Measurements from ENCODE around the gene ZNF618.
A peak's percentile ranks its signal among the peaks of the same experiment; 100 is the strongest.

The ZNF618 gene, protein sequence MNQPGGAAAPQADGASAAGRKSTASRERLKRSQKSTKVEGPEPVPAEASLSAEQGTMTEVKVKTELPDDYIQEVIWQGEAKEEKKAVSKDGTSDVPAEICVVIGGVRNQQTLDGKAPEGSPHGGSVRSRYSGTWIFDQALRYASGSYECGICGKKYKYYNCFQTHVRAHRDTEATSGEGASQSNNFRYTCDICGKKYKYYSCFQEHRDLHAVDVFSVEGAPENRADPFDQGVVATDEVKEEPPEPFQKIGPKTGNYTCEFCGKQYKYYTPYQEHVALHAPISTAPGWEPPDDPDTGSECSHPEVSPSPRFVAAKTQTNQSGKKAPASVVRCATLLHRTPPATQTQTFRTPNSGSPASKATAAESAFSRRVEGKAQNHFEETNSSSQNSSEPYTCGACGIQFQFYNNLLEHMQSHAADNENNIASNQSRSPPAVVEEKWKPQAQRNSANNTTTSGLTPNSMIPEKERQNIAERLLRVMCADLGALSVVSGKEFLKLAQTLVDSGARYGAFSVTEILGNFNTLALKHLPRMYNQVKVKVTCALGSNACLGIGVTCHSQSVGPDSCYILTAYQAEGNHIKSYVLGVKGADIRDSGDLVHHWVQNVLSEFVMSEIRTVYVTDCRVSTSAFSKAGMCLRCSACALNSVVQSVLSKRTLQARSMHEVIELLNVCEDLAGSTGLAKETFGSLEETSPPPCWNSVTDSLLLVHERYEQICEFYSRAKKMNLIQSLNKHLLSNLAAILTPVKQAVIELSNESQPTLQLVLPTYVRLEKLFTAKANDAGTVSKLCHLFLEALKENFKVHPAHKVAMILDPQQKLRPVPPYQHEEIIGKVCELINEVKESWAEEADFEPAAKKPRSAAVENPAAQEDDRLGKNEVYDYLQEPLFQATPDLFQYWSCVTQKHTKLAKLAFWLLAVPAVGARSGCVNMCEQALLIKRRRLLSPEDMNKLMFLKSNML

DNA sequence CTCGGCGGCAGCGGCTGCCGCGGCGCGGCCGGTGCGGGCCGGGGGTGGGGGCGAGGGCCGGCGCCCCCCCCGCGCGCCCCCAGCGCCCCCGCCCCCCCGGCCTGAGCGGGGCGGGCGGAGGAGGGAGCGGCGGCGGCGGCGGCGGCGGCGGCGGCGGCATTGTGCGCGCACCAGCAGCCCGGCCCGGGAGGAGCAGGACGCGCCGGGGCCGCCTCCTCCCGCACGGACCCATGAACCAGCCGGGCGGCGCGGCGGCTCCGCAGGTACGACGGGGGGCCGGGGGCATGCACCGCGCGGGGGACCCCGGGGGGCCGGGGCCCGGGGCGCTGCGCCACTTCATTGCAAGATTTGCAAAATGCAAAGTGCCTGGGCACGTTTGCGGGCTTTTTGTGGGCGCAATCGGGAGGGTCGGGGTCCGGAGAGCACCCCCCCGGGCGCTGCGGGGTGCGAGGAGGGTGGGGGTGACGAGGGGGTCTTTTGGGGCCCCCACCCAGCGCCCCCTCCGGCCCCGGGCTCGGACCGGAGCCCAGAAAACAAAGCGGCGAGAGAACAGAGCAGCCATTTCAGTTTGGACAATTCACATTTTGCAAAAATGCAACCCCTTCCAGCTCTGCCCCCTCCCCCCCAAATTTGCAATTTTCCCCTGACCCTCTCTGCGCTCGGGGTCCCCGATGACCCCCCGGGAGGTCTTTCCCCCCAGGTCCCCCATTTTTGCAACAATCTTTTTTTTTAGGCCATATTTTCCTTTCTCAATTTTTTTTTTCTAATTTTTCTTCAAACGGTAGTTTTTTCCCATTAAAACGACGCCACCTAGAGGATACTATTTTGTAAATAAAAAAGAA lies at the start of gene ZNF618:
ZNF618 (plus strand) TSS at position 159 of the 842 bp plus-strand sequence; CDS start at position 231, 72 bp downstream.
- H3K4me3 ChIP-seq (replicated peaks; ENCODE audit: low read depth, low read length), result peak within 1 kb of the TSS; percentile 64
- no peak for DNase-seq (ENCODE audit: extremely low read depth, low read depth)
- TF ChIP-seq, protein P1, sequence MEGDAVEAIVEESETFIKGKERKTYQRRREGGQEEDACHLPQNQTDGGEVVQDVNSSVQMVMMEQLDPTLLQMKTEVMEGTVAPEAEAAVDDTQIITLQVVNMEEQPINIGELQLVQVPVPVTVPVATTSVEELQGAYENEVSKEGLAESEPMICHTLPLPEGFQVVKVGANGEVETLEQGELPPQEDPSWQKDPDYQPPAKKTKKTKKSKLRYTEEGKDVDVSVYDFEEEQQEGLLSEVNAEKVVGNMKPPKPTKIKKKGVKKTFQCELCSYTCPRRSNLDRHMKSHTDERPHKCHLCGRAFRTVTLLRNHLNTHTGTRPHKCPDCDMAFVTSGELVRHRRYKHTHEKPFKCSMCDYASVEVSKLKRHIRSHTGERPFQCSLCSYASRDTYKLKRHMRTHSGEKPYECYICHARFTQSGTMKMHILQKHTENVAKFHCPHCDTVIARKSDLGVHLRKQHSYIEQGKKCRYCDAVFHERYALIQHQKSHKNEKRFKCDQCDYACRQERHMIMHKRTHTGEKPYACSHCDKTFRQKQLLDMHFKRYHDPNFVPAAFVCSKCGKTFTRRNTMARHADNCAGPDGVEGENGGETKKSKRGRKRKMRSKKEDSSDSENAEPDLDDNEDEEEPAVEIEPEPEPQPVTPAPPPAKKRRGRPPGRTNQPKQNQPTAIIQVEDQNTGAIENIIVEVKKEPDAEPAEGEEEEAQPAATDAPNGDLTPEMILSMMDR (IDR thresholded peaks at IDR 0.05; ENCODE audit: low read depth, low read length, missing control alignments), result no peak

DNA sequence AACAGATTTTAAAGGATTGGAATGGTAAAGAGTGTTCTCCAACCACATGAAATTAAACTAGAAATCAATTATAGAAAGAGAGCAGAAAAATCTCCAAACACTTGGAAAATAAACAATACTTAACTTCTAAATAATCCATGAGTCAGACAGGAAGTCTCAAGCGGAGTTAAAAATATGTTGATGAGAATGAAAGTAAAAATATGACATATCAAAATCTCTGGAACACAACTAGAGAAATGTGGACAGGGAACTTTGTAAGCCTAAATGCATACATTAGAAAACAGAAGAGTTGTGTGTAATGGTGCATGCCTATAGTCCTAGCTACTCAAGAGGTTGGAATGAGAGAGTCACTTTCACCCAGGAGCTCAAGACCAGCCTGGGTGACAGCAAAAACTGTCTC lies 47.9 kb upstream of the ZNF618 start:
- no peak for DNase-seq (ENCODE audit: extremely low read depth, low read depth)
- TF ChIP-seq, protein P1 (IDR thresholded peaks at IDR 0.05; ENCODE audit: low read depth, low read length, missing control alignments), result no peak
- no peak overlapping the region for H3K4me3 ChIP-seq (replicated peaks; ENCODE audit: low read depth, low read length)

DNA sequence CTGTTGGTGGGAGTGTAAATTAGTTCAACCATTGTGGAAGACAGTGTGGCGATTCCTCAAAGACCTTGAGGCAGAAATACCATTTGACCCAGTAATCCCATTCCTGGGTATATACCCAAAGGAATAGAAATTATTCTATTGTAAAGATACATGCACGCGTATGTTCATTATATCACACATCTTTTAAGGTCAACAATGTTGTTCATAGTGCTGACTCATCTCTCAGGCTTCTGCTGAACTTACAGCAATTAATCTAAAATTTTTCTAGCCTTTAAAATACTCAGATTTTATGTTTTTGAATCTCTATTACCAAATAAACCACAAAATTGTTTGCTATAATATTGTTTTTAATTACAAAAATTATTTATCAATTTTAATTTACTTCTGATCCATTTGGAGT lies 38.8 kb upstream of the ZNF618 start:
- no peak for DNase-seq (ENCODE audit: extremely low read depth, low read depth)
- TF ChIP-seq, protein P1 (IDR thresholded peaks at IDR 0.05; ENCODE audit: low read depth, low read length, missing control alignments), result no peak
- no peak overlapping the region for H3K4me3 ChIP-seq (replicated peaks; ENCODE audit: low read depth, low read length)

DNA sequence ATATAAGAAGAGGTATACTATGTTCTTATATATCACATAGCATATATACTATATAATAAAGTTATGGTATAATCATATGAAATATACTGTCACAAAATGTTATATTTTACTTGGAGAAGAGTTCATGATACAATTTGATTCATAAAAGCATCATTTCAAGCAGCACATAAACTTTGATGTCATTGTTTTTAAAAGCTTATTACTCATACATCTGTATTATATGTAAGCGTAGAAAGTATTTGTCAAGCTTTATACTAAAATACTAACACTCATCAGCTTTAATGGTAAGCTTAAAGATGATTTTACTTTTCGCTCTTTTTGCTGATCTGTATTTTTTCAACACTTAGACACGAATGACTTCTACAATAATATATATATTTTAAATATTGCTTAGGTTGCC lies 34.0 kb upstream of the ZNF618 start:
- no peak for DNase-seq (ENCODE audit: extremely low read depth, low read depth)
- TF ChIP-seq, protein P1 (IDR thresholded peaks at IDR 0.05; ENCODE audit: low read depth, low read length, missing control alignments), result no peak
- H3K4me3 ChIP-seq (replicated peaks; ENCODE audit: low read depth, low read length), result no peak overlapping the region

DNA sequence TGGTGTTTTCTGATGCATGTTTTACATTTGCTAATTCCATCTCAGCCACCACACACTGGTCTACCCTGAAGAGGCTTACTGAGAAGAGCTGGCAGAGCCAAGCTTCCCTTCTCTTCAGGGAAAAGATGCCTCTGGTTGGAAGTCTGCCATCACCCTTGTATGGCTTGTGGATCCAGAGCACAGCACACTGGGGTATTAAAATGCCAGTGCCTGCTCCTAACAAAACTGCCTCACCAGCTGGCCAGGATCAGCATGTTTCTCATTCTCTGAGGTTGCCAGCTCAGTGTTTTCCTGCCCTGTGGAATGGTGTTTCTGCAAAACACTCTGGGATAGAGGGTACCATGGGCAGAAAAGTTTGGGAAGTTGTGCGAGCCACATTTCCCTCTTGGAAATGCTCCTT lies 31.6 kb upstream of the ZNF618 start:
- TF ChIP-seq, protein P1 (IDR thresholded peaks at IDR 0.05; ENCODE audit: low read depth, low read length, missing control alignments), result no peak
- no peak overlapping the region for H3K4me3 ChIP-seq (replicated peaks; ENCODE audit: low read depth, low read length)
- DNase-seq (ENCODE audit: extremely low read depth, low read depth), result no peak

DNA sequence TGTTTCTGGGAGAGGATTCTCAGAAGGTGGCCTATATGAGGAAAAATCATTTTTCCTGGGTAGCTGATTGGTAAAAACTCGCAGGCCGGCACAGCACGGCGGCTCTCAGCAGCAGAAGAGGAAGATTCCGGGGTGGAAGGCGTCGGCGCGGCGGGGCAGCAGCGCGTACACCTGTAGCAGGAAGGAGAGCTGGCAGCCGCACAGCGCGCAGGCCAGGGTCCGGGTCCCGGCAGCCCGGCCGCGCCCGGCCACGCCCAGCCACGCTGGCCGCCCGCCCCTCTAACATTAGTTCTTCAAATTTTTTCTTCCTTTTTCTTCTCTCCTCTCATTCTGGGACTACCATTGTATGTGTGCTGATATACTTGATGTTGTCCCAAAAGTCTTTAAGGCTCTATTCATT lies 24.8 kb upstream of the ZNF618 start:
- H3K4me3 ChIP-seq (replicated peaks; ENCODE audit: low read depth, low read length), result no peak overlapping the region
- TF ChIP-seq, protein P1 (IDR thresholded peaks at IDR 0.05; ENCODE audit: low read depth, low read length, missing control alignments), result no peak
- no peak for DNase-seq (ENCODE audit: extremely low read depth, low read depth)
